Measurements from ENCODE around the gene ABTB2. TPM values are rescaled to one million over a fixed set of nuclear protein-coding genes. Genes with fewer than 3 reads are reported as not detected.

Gene ABTB2
- total and polyA plus RNA-seq, 10 of the 15 experiments (the other 5 are each of a cell fraction or from before 2014, with no cell fraction given): 0.13 to 2.1 (median 0.72) TPM

DNA sequence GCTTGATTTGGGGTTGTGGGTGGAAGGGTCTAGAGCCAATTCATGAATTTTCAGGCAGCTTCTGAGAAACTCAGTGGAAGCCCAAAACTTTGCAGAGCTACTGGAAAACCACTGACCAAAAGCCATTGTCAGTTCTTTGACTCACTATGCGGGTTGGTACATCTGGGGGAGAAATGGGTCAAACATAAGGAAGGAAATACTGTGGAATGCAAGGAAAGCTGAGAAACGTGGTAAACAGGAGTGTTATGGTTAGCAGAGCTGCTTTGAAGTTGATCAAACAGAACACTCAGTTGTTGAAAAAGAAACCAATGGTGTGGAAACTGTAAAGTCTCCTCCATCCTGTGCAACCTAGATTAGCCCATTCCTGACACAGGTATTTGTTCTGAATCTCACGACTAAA lies 6.3 kb upstream of the ABTB2 start:
- ChIA-PET SMC1A (ENCODE audit: uncharacterized antibody, unreplicated experiment) (interaction anchor here (0.8 to 4.8 kb wide), 5 partner anchors 105 to 376 kb away, joined by 3 to 26 read pairs (median 9); no protein-coding TSS in a partner anchor), RAD21 (ENCODE audit: unreplicated experiment) (no interaction called here), POLR2A (no interaction called here), CTCF (interaction anchor here (0.9 to 8.8 kb wide), 5 partner anchors 104 to 1028 kb away, joined by 3 to 177 read pairs (median 15); no protein-coding TSS in a partner anchor)
- in situ Hi-C loops (cut with MboI): no loop called here
- intact Hi-C loops (cut with micrococcal nuclease; ENCODE audit: unreplicated experiment): no loop called here
- ATAC-seq (no peak), DNase-seq (ENCODE audit: low read depth, low spot score) (no peak), FAIRE-seq (no peak)
- 31% methylated on average over 3 of the region's 3 CpGs for WGBS (ENCODE audit: insufficient coverage, insufficient replicate concordance, low lambda C conversion rate, missing lambda C conversion rate)
- Histone ChIP-seq H3K36me3 (ENCODE audit: control insufficient read depth in 2 of 2, insufficient read depth in 2 of 2, low read length in 1 of 2) (no peaks in the 10 kb centered on the region), H3K9ac (ENCODE audit: control insufficient read depth, insufficient read depth, low read length) (no peak overlapping the region), H3K79me2 (ENCODE audit: control insufficient read depth, insufficient read depth, low read length) (no peaks in the 10 kb centered on the region), H3K4me2 (ENCODE audit: control insufficient read depth, insufficient read depth) (no peak overlapping the region), H3K4me1 (ENCODE audit: control insufficient read depth, insufficient read depth, low read length) (no peaks in the 10 kb centered on the region; the same call in 1 of the 2 replicates), H4K20me1 (ENCODE audit: control insufficient read depth, insufficient read depth) (no peaks in the 10 kb centered on the region), H3K4me3 (no peak overlapping the region), H2AFZ (ENCODE audit: control insufficient read depth, low read depth, low read length) (no peak overlapping the region), H3K9me3 (replicated peaks; ENCODE audit: control insufficient read depth, insufficient read depth, low read length) (no peaks in the 10 kb centered on the region), H3K27me3 (replicated peaks in 1 of 2; ENCODE audit: control insufficient read depth in 2 of 2, insufficient read depth in 2 of 2, low read length in 1 of 2) (no peaks in the 10 kb centered on the region), H3K27ac (ENCODE audit: control insufficient read depth, insufficient read depth) (no peak overlapping the region)
- no TSS peak for BruUV-seq (replicated peaks)
- no peak for TF ChIP-seq ATF7 (IDR thresholded peaks at IDR 0.05; ENCODE audit: low read depth)
- TF ChIP-seq HDGF (IDR thresholded peaks at IDR 0.05): no peak
- TF ChIP-seq SPI1 (IDR thresholded peaks at IDR 0.05; ENCODE audit: borderline replicate concordance, insufficient read depth, low read depth, low read length): no peak
- TF ChIP-seq KLF5 (IDR thresholded peaks at IDR 0.05; ENCODE audit: partially characterized antibody): no peak
- TF ChIP-seq BCL11A (IDR thresholded peaks at IDR 0.05; ENCODE audit: low read depth, low read length): no peak
- TF ChIP-seq POU2F2 (IDR thresholded peaks at IDR 0.05; ENCODE audit: borderline replicate concordance, low read depth, low read length): no peak
- TF ChIP-seq SUZ12 (IDR thresholded peaks at IDR 0.05; ENCODE audit: unreplicated experiment): no peak
- no peak for TF ChIP-seq JUNB (IDR thresholded peaks at IDR 0.05)
- no peak for TF ChIP-seq STAT1 (conservative IDR thresholded peaks at IDR 0.05)
- TF ChIP-seq, protein P1, sequence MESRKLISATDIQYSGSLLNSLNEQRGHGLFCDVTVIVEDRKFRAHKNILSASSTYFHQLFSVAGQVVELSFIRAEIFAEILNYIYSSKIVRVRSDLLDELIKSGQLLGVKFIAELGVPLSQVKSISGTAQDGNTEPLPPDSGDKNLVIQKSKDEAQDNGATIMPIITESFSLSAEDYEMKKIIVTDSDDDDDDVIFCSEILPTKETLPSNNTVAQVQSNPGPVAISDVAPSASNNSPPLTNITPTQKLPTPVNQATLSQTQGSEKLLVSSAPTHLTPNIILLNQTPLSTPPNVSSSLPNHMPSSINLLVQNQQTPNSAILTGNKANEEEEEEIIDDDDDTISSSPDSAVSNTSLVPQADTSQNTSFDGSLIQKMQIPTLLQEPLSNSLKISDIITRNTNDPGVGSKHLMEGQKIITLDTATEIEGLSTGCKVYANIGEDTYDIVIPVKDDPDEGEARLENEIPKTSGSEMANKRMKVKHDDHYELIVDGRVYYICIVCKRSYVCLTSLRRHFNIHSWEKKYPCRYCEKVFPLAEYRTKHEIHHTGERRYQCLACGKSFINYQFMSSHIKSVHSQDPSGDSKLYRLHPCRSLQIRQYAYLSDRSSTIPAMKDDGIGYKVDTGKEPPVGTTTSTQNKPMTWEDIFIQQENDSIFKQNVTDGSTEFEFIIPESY (IDR thresholded peaks at IDR 0.05): no peak
